HepG2 (cell line): ENCODE data around the gene PAPSS2. TPM values are rescaled to one million over a fixed set of nuclear protein-coding genes. Genes with fewer than 3 reads are reported as not detected.

ENCODE experiments used
- ATAC-seq: fragments of 200-7000 bp; cut with Tn5 transposase; 3 replicates; pipeline ENCODE4 v1.9.1; 2020; ENCODE audit warnings: mild to moderate bottlenecking, moderate library complexity
- BruUV-seq: library from RNA; stranded (reverse); fragments of 400-500 nt; replicated peaks from 2 replicates; lab custom pipeline; 2021; lab: Mats Ljungman, UMichigan
- CTCF ChIA-PET: fragments of 300-600 bp; formaldehyde crosslinking; extraction: SDS; loops from one replicate; lab custom pipeline; 2021; ENCODE audit warnings: low total read pairs, inconsistent platforms, low intra/inter-chr PET ratio; lab: Yijun Ruan, JAX
- POLR2A ChIA-PET: fragments of 350-600 bp; sonication (Branson Sonifier 250); formaldehyde crosslinking; loops from one replicate; lab custom pipeline; 2020; ENCODE audit warnings: antibody characterized with exemption, inconsistent platforms; lab: Yijun Ruan, JAX
- DNase-seq: peaks from one replicate; pipeline ENCODE4 v3.0.0-alpha.2; 2015; ENCODE audit warnings: low spot score
- FAIRE-seq: peaks from 3 replicates; lab custom pipeline; 2011; peaks lifted over from hg19 to GRCh38; lab: Jason Lieb, UNC
- H2AFZ ChIP-seq: one replicate; pipeline ENCODE4 v1.6.1; 2011; ENCODE audit warnings: low read length, inconsistent platforms
- H3K27ac ChIP-seq: fragments of 300-600 bp; 3 replicates; pipeline ENCODE4 v1.8.0; 2011; ENCODE audit warnings: mixed run types, mild to moderate bottlenecking, mixed read lengths, low read length, inconsistent platforms; ENCODE audit not compliant: insufficient read depth; ENCODE audit errors: extremely low read length
- H3K27me3 ChIP-seq, 2 experiments: fragments of 200-600 bp in 1 of 2; 2 replicates in 1 of 2; 3 replicates in 1 of 2; pipeline versions ENCODE4 v1.6.0 to v1.8.0; 2011; ENCODE audit warnings: low read length in 2 of 2, mild to moderate bottlenecking in 2 of 2, moderate library complexity in 2 of 2, inconsistent platforms in 1 of 2; ENCODE audit not compliant: insufficient read depth in 2 of 2, control insufficient read depth in 1 of 2
- H3K36me3 ChIP-seq, 2 experiments: fragments of 200-600 bp in 1 of 2; replicated peaks in 1 of 2; 2 replicates in 1 of 2; 3 replicates in 1 of 2; pipeline versions ENCODE4 v1.5.1 to v1.8.0; 2011; ENCODE audit warnings: low read length in 2 of 2, inconsistent platforms in 1 of 2; ENCODE audit not compliant: insufficient read depth in 2 of 2, control insufficient read depth in 1 of 2
- H3K4me1 ChIP-seq: 2 replicates; pipeline ENCODE4 v1.5.1; 2012; ENCODE audit warnings: low read length, inconsistent platforms; ENCODE audit not compliant: insufficient read depth
- H3K4me2 ChIP-seq: 2 replicates; pipeline ENCODE4 v1.6.0; 2011; ENCODE audit warnings: low read depth, low read length, inconsistent platforms
- H3K4me3 ChIP-seq, 3 experiments: fragments of 200-600 bp in 1 of 3; sonication (generic), shearing (Covaris generic) in 1 of 3; replicated peaks in 1 of 3; 2 replicates each; pipeline ENCODE4 v1.5.1; 2011 to 2016; ENCODE audit warnings: low read length in 3 of 3, inconsistent platforms in 2 of 3, low read depth in 2 of 3, mild to moderate bottlenecking in 2 of 3, control low read depth in 1 of 3, mixed read lengths in 1 of 3; ENCODE audit not compliant: insufficient read depth in 1 of 3
- H3K79me2 ChIP-seq: one replicate; pipeline ENCODE4 v1.6.1; 2011; ENCODE audit warnings: low read length, inconsistent platforms; ENCODE audit not compliant: insufficient read depth
- H3K9ac ChIP-seq: 2 replicates; pipeline ENCODE4 v1.6.0; 2011; ENCODE audit warnings: mild to moderate bottlenecking, low read depth, low read length, inconsistent platforms; ENCODE audit not compliant: insufficient read depth
- H3K9me3 ChIP-seq: 2 replicates; pipeline ENCODE4 v1.5.1; 2012; ENCODE audit warnings: mild to moderate bottlenecking, low read length
- H4K20me1 ChIP-seq: 2 replicates; pipeline ENCODE4 v1.6.0; 2011; ENCODE audit warnings: inconsistent platforms, mild to moderate bottlenecking, low read length, moderate library complexity; ENCODE audit not compliant: insufficient read depth
- CREB1 ChIP-seq, 2 experiments: fragments of 450-650 bp in 1 of 2; IDR thresholded peaks; 2 replicates each; pipeline ENCODE4 v1.6.1; 2016 to 2017; ENCODE audit warnings: control low read depth in 1 of 2, mild to moderate bottlenecking in 1 of 2, missing compliant biosample characterization in 1 of 2, missing genetic modification characterization in 1 of 2
- GLI4 ChIP-seq: sonication (generic); formaldehyde crosslinking; IDR thresholded peaks from 2 replicates; pipeline ENCODE4 v1.5.1; 2020; ENCODE audit warnings: missing genetic modification reagents, mild to moderate bottlenecking, moderate library complexity, borderline replicate concordance
- MNT ChIP-seq: fragments of 450-650 bp; IDR thresholded peaks from 2 replicates; pipeline ENCODE4 v1.6.1; 2016
- ZBTB33 ChIP-seq: sonication (generic); formaldehyde crosslinking; IDR thresholded peaks from 2 replicates; pipeline ENCODE4 v1.4.0; 2020; ENCODE audit warnings: missing genetic modification reagents
- WGBS: methylation state at CpG from one replicate; pipeline ENCODE4 v1.1.6; 2017; ENCODE audit warnings: low lambda C conversion rate; 5-methylcytosine and 5-hydroxymethylcytosine counted together
- in situ Hi-C: cut with HindIII; loops from 2 replicates; pipeline ENCODE4 v1.10.0; 2017; ENCODE audit warnings: low pct_unique_long_range_greater_than_20kb; ENCODE audit not compliant: extremely low pct_ligation_motif_present
- intact Hi-C: fragments of 100-400 bp; cut with micrococcal nuclease; formaldehyde crosslinking; loops from one replicate; pipeline ENCODE4 v1.10.0; 2022; ENCODE audit not compliant: unreplicated experiment
- polyA plus RNA-seq, 8 experiments: library from polyadenylated mRNA; depleted of rRNA in 3 of 8; stranded (reverse) in 7 of 8; unstranded in 1 of 8; fragments of >200 nt; fragmentation: Illumina TruSeq in 4 of 8; extraction: Trizol in 4 of 8; gene quantifications; 2 replicates each; pipeline versions ENCODE4 v1.2.1 to v1.2.3, GENCODE V29; 2011 to 2016; ENCODE audit warnings: low read depth in 4 of 8, missing spikeins in 1 of 8, mixed read lengths in 1 of 8; ENCODE audit not compliant: insufficient read depth in 1 of 8
- total RNA-seq, 5 experiments: library from RNA; depleted of rRNA; stranded (reverse); fragments of >200 nt; fragmentation: Illumina TruSeq; extraction: Trizol; gene quantifications; 2 replicates each; pipeline ENCODE4 v1.2.3, GENCODE V29; 2016; ENCODE audit warnings: low read depth in 1 of 5

PAPSS2 gene
- total and polyA plus RNA-seq, 2 of the 13 experiments (the other 11 are each of a cell fraction or from before 2014, with no cell fraction given), result 0.11 to 0.12 TPM

- H3K4me2 ChIP-seq, result no peak overlapping the region
- WGBS, result 20% methylated on average over 3 of the region's 3 CpGs
- no peak for DNase-seq
Measured at GRCh38 chr10:87692956-87693484, 33.3 kb downstream of the PAPSS2 start.

More at GRCh38 chr10:87692956-87693484, 33.3 kb downstream of the PAPSS2 start:
- Histone ChIP-seq H3K27me3 (peaks cover 0 to 14% of the 10 kb centered on the region in 2 experiments; a peak in 1 of 5 replicates), H3K36me3 (no peaks in the 10 kb centered on the region), H3K9me3 (no peaks in the 10 kb centered on the region), H4K20me1 (no peaks in the 10 kb centered on the region), H3K4me3 (no peak overlapping the region), H3K9ac (no peak overlapping the region), H2AFZ (no peak overlapping the region), H3K27ac (no peak overlapping the region), H3K4me1 (no peaks in the 10 kb centered on the region), H3K79me2 (no peaks in the 10 kb centered on the region)
- FAIRE-seq (no peak), ATAC-seq (no peak)
- POLR2A ChIA-PET, result no interaction called here
- intact Hi-C loops (no loop called here), in situ Hi-C loops (no loop called here)
- no peak for TF ChIP-seq MNT
- no peak for TF ChIP-seq CREB1 (IDR thresholded peaks at IDR 0.05)
- TF ChIP-seq CREB1 (CRISPR knock-in tag; IDR thresholded peaks at IDR 0.05), result no peak
- no peak for TF ChIP-seq GLI4 (CRISPR knock-in tag)
- TF ChIP-seq ZBTB33 (CRISPR knock-in tag), result no peak
- no TSS peak for BruUV-seq
- CTCF ChIA-PET, result no interaction called here
